MM.1S (cell line): ENCODE results near the gene TGFBR3.

Experiments used
- DNase-seq: peaks from one replicate; pipeline ENCODE4 v3.0.0-alpha.2; 2015
- H2AFZ ChIP-seq: fragments of 300-600 bp; sonication (generic); 2 replicates; pipeline ENCODE4 v1.6.0; 2016; ENCODE audit warnings: antibody characterized with exemption, low read length
- H3F3A ChIP-seq: fragments of 300-600 bp; sonication (generic); 2 replicates; pipeline ENCODE4 v1.6.1; 2016; ENCODE audit warnings: mild to moderate bottlenecking, antibody characterized with exemption, low read length, moderate library complexity, mixed read lengths; ENCODE audit not compliant: insufficient read depth
- H3K27ac ChIP-seq: fragments of 300-600 bp; sonication (generic); 2 replicates; pipeline ENCODE4 v1.5.1; 2016; ENCODE audit warnings: mild to moderate bottlenecking, low read length
- H3K27me3 ChIP-seq: fragments of 300-600 bp; sonication (generic); replicated peaks from 2 replicates; pipeline ENCODE4 v1.6.0; 2016; ENCODE audit warnings: low read length; ENCODE audit not compliant: insufficient read depth
- H3K36me3 ChIP-seq: fragments of 300-600 bp; sonication (generic); replicated peaks from 2 replicates; pipeline ENCODE4 v1.6.1; 2016; ENCODE audit warnings: mild to moderate bottlenecking, low read length, mixed read lengths; ENCODE audit not compliant: insufficient read depth
- H3K4me1 ChIP-seq: fragments of 300-600 bp; sonication (generic); 2 replicates; pipeline ENCODE4 v1.6.1; 2016; ENCODE audit warnings: low read length, mixed read lengths
- H3K4me2 ChIP-seq: fragments of 300-600 bp; sonication (generic); 2 replicates; pipeline ENCODE4 v1.6.0; 2016; ENCODE audit warnings: low read depth, low read length
- H3K4me3 ChIP-seq: fragments of 300-600 bp; sonication (generic); 2 replicates; pipeline ENCODE4 v1.5.1; 2016; ENCODE audit warnings: low read length, mixed read lengths
- H3K79me2 ChIP-seq: fragments of 300-600 bp; sonication (generic); 2 replicates; pipeline ENCODE4 v1.6.1; 2016; ENCODE audit warnings: mixed run types, low read length, mixed read lengths
- H3K9ac ChIP-seq: fragments of 300-600 bp; sonication (generic); 2 replicates; pipeline ENCODE4 v1.6.1; 2016; ENCODE audit warnings: low read length, mixed read lengths
- H3K9me2 ChIP-seq: fragments of 300-600 bp; sonication (generic); replicated peaks from 2 replicates; pipeline ENCODE4 v1.6.1; 2016; ENCODE audit warnings: mild to moderate bottlenecking, low read length, mixed read lengths; ENCODE audit not compliant: insufficient read depth
- H3K9me3 ChIP-seq: fragments of 300-600 bp; sonication (generic); replicated peaks from 2 replicates; pipeline ENCODE4 v1.6.1; 2016; ENCODE audit warnings: mild to moderate bottlenecking, low read length, mixed read lengths; ENCODE audit not compliant: insufficient read depth
- H4K20me1 ChIP-seq: fragments of 300-600 bp; sonication (generic); 2 replicates; pipeline ENCODE4 v1.6.1; 2016; ENCODE audit warnings: mild to moderate bottlenecking, low read length, moderate library complexity, mixed read lengths; ENCODE audit not compliant: insufficient read depth
- EZH2 ChIP-seq: fragments of 300-600 bp; sonication (generic); optimal IDR thresholded peaks from 2 replicates; pipeline ENCODE3; 2017; ENCODE audit warnings: low read depth, mild to moderate bottlenecking, antibody characterized with exemption, low read length, mixed read lengths
- EZH2phosphoT487 ChIP-seq: fragments of 300-600 bp; sonication (generic); IDR thresholded peaks from 2 replicates; pipeline ENCODE4 v1.6.1; 2018; ENCODE audit warnings: antibody characterized with exemption, low read length
- TF ChIP-seq, protein P1 (sequence below): fragments of 300-600 bp; sonication (generic); IDR thresholded peaks from 2 replicates; pipeline ENCODE4 v1.5.1; 2016; ENCODE audit warnings: antibody characterized with exemption, low read length, mixed read lengths

Gene TGFBR3

DNA sequence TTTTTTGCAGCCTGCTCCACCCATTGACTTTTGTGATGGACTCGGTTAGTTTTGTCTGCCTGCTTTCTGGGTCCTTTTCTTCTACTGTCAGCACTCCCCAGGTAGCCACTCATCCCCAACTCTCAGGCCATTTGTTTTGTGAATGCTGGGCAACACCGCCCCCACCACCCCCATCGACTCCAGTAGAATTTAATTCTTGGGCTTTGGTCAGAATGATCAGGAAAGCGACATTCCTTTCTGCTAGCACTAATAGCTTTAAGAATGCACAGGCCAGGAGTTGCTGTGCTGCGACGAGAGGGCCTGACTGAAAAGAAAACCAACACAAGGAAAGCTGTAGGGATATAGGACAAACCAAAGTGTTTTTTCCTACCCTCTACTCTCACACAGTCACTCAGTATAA, 240.9 kb downstream of the TGFBR3 start:
- H4K20me1 ChIP-seq: no peaks in the 10 kb centered on the region
- H3K36me3 ChIP-seq: no peaks in the 10 kb centered on the region
- no peak overlapping the region for H2AFZ ChIP-seq
- H3K4me2 ChIP-seq: no peak overlapping the region
- TF ChIP-seq EZH2phosphoT487: no peak
- no peak for TF ChIP-seq EZH2
- H3K27ac ChIP-seq: no peak overlapping the region
- no peak overlapping the region for H3K4me3 ChIP-seq
- no peak for DNase-seq
- no peak overlapping the region for H3K9ac ChIP-seq
- no peaks in the 10 kb centered on the region for H3F3A ChIP-seq
- H3K79me2 ChIP-seq: no peaks in the 10 kb centered on the region
- no peaks in the 10 kb centered on the region for H3K4me1 ChIP-seq
- no peaks in the 10 kb centered on the region for H3K27me3 ChIP-seq
- H3K9me3 ChIP-seq: no peaks in the 10 kb centered on the region
- no peaks in the 10 kb centered on the region for H3K9me2 ChIP-seq

DNA sequence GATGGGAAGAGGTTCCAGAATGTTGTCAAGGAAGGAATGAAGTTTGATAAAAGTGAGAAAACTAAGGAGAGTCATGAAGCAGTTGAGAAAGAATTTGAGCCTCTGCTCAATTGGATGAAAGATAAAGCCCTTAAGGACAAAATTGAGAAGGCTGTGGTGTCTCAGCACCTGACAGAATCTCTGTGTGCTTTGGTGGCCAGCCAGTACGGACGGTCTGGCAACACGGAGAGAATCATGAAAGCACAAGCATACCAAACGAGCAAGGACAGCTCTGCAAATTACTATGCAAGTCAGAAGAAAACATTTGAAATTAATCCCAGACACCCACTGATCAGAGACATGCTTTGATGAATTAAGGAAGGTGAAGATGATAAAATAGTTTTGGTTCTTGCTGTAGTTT, 242.5 kb downstream of the TGFBR3 start:
- Histone ChIP-seq H3K9me2 (no peaks in the 10 kb centered on the region), H3K9ac (no peak overlapping the region), H3K79me2 (no peaks in the 10 kb centered on the region), H3F3A (no peaks in the 10 kb centered on the region), H3K36me3 (no peaks in the 10 kb centered on the region), H3K27ac (no peak overlapping the region), H4K20me1 (no peaks in the 10 kb centered on the region), H3K4me3 (no peak overlapping the region), H3K27me3 (no peaks in the 10 kb centered on the region), H3K9me3 (no peaks in the 10 kb centered on the region), H3K4me2 (no peak overlapping the region), H3K4me1 (no peaks in the 10 kb centered on the region), H2AFZ (no peak overlapping the region)
- TF ChIP-seq EZH2 (no peak), EZH2phosphoT487 (no peak)
- TF ChIP-seq, protein P1, sequence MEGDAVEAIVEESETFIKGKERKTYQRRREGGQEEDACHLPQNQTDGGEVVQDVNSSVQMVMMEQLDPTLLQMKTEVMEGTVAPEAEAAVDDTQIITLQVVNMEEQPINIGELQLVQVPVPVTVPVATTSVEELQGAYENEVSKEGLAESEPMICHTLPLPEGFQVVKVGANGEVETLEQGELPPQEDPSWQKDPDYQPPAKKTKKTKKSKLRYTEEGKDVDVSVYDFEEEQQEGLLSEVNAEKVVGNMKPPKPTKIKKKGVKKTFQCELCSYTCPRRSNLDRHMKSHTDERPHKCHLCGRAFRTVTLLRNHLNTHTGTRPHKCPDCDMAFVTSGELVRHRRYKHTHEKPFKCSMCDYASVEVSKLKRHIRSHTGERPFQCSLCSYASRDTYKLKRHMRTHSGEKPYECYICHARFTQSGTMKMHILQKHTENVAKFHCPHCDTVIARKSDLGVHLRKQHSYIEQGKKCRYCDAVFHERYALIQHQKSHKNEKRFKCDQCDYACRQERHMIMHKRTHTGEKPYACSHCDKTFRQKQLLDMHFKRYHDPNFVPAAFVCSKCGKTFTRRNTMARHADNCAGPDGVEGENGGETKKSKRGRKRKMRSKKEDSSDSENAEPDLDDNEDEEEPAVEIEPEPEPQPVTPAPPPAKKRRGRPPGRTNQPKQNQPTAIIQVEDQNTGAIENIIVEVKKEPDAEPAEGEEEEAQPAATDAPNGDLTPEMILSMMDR: no peak
- no peak for DNase-seq

DNA sequence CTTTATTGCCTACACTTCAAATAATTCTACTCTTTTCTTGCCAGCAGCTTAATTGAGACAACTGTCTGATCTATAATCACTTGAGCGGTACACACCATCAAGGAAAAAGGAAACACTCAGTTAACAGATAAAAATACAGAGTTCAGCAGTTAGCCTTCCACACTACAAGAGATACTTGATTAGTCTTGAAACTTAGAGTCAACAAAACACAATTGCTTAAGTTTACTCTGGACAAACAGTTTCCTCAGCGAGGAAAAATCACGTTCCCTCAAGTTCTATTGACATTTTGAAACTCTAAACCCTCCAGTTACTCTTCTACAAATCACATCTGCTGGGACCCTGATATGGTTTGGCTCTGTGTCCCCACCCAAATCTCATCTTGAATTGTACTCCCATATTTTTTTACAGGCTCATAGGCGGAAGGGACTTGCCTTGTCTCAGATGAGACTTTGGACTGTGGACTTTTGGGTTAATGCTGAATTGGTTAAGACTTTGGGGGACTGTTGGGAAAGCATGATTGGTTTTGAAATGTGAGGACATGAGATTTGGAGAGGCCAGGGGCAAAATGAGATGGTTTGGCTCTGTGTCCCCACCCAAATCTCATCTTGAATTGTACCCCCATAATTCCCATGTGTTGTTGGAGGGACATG, 244.9 kb downstream of the TGFBR3 start:
- Histone ChIP-seq H3K4me3 (no peak overlapping the region), H3K4me2 (no peak overlapping the region), H3K4me1 (no peaks in the 10 kb centered on the region), H3K36me3 (no peaks in the 10 kb centered on the region), H3K79me2 (no peaks in the 10 kb centered on the region), H3K9me3 (no peaks in the 10 kb centered on the region), H3K9me2 (no peaks in the 10 kb centered on the region), H3K27ac (no peak overlapping the region), H3K9ac (no peak overlapping the region), H4K20me1 (no peaks in the 10 kb centered on the region), H2AFZ (no peak overlapping the region), H3F3A (no peaks in the 10 kb centered on the region), H3K27me3 (no peaks in the 10 kb centered on the region)
- TF ChIP-seq EZH2phosphoT487 (no peak), EZH2 (no peak)
- TF ChIP-seq, protein P1: no peak
- no peak for DNase-seq

DNA sequence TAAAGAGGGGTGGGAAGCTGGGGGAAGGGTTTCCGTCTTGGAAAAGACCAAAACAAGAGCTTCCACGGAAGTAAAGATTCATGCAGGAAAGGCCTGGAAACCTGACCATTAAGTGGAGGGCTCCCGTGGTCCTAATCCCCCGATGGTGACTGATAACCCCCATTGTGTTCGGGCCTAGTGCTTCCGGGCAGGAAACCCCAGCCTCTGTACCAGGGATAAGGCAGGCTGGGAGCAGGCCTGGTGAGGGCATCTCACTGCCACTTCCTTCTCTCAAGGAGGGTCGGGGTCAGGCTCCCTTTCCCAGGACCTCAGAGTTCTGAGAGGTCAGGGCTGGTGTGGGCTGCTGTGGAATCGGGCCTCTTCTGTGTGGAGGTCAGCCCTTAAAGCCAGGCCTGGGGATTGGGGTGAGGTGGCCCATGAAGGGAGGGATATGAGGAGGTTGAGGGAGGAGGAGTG, 248.4 kb downstream of the TGFBR3 start:
- Histone ChIP-seq H3K27me3 (no peaks in the 10 kb centered on the region), H3K4me1 (no peaks in the 10 kb centered on the region), H3K9ac (no peak overlapping the region), H3K36me3 (no peaks in the 10 kb centered on the region), H3F3A (no peaks in the 10 kb centered on the region), H3K4me2 (no peak overlapping the region), H3K27ac (no peak overlapping the region), H3K9me3 (no peaks in the 10 kb centered on the region), H2AFZ (no peak overlapping the region), H3K79me2 (no peaks in the 10 kb centered on the region), H3K4me3 (no peak overlapping the region), H3K9me2 (no peaks in the 10 kb centered on the region), H4K20me1 (no peaks in the 10 kb centered on the region)
- no peak for DNase-seq
- no peak for TF ChIP-seq EZH2phosphoT487
- TF ChIP-seq, protein P1: no peak
- no peak for TF ChIP-seq EZH2
